Measurements from ENCODE around the gene STRADA. TPM values are rescaled to one million over a fixed set of nuclear protein-coding genes. Genes with fewer than 3 reads are reported as not detected.

STRADA gene
- total and polyA plus RNA-seq, 2 of the 8 experiments (the other 6 are each of a cell fraction or from before 2014, with no cell fraction given), result 35.6 to 43.3 TPM

DNA sequence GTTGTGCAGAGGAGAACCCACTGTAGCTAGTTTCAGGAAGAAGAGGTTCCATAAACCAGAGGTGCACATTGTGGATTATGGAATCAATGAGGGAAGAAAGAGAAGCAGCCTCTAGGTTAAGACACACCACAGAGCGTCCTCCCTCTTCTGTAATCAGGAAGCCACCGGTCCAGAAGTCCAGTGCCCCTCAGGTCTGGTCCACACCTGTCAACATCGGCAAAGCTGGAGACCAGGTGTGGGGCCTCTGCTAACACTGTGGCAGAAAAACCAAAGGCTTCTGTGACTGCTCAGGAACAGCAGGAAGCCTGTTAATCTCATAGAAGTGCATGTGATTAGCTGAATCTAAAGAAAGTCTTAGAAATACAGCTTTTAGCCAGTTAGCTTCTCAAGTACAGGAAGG lies 65.0 kb downstream of the STRADA start (continued):
- TF ChIP-seq, protein P1, sequence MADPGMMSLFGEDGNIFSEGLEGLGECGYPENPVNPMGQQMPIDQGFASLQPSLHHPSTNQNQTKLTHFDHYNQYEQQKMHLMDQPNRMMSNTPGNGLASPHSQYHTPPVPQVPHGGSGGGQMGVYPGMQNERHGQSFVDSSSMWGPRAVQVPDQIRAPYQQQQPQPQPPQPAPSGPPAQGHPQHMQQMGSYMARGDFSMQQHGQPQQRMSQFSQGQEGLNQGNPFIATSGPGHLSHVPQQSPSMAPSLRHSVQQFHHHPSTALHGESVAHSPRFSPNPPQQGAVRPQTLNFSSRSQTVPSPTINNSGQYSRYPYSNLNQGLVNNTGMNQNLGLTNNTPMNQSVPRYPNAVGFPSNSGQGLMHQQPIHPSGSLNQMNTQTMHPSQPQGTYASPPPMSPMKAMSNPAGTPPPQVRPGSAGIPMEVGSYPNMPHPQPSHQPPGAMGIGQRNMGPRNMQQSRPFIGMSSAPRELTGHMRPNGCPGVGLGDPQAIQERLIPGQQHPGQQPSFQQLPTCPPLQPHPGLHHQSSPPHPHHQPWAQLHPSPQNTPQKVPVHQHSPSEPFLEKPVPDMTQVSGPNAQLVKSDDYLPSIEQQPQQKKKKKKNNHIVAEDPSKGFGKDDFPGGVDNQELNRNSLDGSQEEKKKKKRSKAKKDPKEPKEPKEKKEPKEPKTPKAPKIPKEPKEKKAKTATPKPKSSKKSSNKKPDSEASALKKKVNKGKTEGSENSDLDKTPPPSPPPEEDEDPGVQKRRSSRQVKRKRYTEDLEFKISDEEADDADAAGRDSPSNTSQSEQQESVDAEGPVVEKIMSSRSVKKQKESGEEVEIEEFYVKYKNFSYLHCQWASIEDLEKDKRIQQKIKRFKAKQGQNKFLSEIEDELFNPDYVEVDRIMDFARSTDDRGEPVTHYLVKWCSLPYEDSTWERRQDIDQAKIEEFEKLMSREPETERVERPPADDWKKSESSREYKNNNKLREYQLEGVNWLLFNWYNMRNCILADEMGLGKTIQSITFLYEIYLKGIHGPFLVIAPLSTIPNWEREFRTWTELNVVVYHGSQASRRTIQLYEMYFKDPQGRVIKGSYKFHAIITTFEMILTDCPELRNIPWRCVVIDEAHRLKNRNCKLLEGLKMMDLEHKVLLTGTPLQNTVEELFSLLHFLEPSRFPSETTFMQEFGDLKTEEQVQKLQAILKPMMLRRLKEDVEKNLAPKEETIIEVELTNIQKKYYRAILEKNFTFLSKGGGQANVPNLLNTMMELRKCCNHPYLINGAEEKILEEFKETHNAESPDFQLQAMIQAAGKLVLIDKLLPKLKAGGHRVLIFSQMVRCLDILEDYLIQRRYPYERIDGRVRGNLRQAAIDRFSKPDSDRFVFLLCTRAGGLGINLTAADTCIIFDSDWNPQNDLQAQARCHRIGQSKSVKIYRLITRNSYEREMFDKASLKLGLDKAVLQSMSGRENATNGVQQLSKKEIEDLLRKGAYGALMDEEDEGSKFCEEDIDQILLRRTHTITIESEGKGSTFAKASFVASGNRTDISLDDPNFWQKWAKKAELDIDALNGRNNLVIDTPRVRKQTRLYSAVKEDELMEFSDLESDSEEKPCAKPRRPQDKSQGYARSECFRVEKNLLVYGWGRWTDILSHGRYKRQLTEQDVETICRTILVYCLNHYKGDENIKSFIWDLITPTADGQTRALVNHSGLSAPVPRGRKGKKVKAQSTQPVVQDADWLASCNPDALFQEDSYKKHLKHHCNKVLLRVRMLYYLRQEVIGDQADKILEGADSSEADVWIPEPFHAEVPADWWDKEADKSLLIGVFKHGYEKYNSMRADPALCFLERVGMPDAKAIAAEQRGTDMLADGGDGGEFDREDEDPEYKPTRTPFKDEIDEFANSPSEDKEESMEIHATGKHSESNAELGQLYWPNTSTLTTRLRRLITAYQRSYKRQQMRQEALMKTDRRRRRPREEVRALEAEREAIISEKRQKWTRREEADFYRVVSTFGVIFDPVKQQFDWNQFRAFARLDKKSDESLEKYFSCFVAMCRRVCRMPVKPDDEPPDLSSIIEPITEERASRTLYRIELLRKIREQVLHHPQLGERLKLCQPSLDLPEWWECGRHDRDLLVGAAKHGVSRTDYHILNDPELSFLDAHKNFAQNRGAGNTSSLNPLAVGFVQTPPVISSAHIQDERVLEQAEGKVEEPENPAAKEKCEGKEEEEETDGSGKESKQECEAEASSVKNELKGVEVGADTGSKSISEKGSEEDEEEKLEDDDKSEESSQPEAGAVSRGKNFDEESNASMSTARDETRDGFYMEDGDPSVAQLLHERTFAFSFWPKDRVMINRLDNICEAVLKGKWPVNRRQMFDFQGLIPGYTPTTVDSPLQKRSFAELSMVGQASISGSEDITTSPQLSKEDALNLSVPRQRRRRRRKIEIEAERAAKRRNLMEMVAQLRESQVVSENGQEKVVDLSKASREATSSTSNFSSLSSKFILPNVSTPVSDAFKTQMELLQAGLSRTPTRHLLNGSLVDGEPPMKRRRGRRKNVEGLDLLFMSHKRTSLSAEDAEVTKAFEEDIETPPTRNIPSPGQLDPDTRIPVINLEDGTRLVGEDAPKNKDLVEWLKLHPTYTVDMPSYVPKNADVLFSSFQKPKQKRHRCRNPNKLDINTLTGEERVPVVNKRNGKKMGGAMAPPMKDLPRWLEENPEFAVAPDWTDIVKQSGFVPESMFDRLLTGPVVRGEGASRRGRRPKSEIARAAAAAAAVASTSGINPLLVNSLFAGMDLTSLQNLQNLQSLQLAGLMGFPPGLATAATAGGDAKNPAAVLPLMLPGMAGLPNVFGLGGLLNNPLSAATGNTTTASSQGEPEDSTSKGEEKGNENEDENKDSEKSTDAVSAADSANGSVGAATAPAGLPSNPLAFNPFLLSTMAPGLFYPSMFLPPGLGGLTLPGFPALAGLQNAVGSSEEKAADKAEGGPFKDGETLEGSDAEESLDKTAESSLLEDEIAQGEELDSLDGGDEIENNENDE (IDR thresholded peaks at IDR 0.05; ENCODE audit: insufficient replicate concordance, low read length), result no peak

Data from H1 (cell line).